NT2/D1 (cell line): Measurements from ENCODE around the gene SRGAP2.
"Not testable (repeated sequence)": the region's sequence is repeated elsewhere in the genome, so short reads cannot be mapped to it uniquely, and the experiment has no call there.

Experiments used
- SUZ12 ChIP-seq: IDR thresholded peaks from 2 replicates; pipeline ENCODE4 v1.6.1; 2011; ENCODE audit not compliant: insufficient read length, insufficient read depth; ENCODE audit errors: extremely low read depth
- ZNF274 ChIP-seq: IDR thresholded peaks from 2 replicates; pipeline ENCODE4 v1.6.1; 2011; ENCODE audit warnings: mild to moderate bottlenecking, low read depth, low read length

DNA sequence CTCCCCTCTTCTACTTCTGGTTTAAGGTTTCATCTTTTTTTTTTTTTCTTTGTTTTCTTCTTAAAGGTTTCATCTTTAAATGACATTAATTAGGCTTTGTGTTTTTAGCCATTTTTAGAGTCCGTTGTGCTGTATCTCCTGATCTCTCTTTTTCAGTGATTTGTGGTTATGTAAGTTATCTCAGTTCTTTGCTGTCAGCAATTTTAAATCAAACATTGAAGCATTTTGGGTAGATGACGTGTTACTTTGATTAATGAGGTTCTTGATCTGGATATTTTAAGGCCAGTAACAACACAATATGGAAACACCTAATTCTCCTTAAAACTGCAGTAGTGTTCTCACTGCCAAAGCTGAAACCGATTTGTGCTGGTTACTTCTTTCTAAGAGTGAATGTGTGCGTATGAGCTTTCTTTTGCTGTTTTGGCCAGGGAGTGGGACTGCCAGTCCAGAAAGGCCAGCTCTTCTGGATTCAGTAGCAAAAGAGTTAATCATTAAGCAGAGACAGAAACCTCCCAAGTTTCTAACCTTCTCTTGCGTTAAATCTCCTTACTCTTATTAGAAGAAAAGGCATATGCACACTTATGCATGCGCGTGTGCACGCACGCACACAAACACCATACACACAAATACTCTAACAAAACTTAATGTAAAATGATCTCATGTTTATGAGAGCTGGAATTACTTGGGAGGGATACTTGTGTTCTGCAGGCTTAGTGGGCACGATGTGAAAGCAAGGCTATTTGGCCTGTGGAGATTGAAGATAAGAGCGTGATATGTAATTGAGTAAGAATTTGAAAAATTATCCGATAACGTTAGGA lies 16.4 kb downstream of the SRGAP2 start:
- TF ChIP-seq SUZ12, ZNF274: not testable (repeated sequence)
